HepG2 (cell line): ENCODE data around the gene ARL8B.

Source experiments
- CBX2 ChIP-seq, 2 experiments: fragments of 200-600 bp in 1 of 2; sonication (generic); formaldehyde crosslinking in 1 of 2; IDR thresholded peaks; 2 replicates each; pipeline versions ENCODE4 v1.7.0 to v1.8.1; 2018 to 2022; ENCODE audit warnings: low read depth in 2 of 2, low read length in 1 of 2, mild to moderate bottlenecking in 1 of 2, missing genetic modification reagents in 1 of 2
- EP300 ChIP-seq, 3 experiments: sonication (generic) in 1 of 3; formaldehyde crosslinking in 1 of 3; IDR thresholded peaks; 2 replicates each; pipeline versions ENCODE4 v1.5.1 to v1.6.1; 2011 to 2020; ENCODE audit warnings: low read depth in 2 of 3, low read length in 2 of 3, borderline replicate concordance in 1 of 3, improper control_type of control experiment in 1 of 3, mild to moderate bottlenecking in 1 of 3, missing genetic modification reagents in 1 of 3, moderate library complexity in 1 of 3
- FOXM1 ChIP-seq: sonication (generic); formaldehyde crosslinking; IDR thresholded peaks from 2 replicates; pipeline ENCODE4 v1.5.0; 2020; ENCODE audit warnings: missing genetic modification reagents
- PAF1 ChIP-seq: IDR thresholded peaks from 2 replicates; pipeline ENCODE4 v1.6.1; 2016; ENCODE audit warnings: missing genetic modification reagents, missing compliant biosample characterization
- POLR2A ChIP-seq, 2 experiments: IDR thresholded peaks; 2 replicates each; pipeline ENCODE4 v1.6.1; 2011; ENCODE audit warnings: low read depth in 2 of 2, low read length in 2 of 2, mild to moderate bottlenecking in 1 of 2, moderate library complexity in 1 of 2; ENCODE audit not compliant: insufficient read depth in 1 of 2
- POLR2AphosphoS2 ChIP-seq: IDR thresholded peaks from 2 replicates; pipeline ENCODE4 v1.6.1; 2011; ENCODE audit warnings: low read depth, low read length, improper control_type of control experiment
- RFX5 ChIP-seq: IDR thresholded peaks from 2 replicates; pipeline ENCODE4 v1.6.1; 2011; ENCODE audit warnings: low read depth, low read length, improper control_type of control experiment
- ZNF121 ChIP-seq: sonication (generic); formaldehyde crosslinking; IDR thresholded peaks from 2 replicates; pipeline ENCODE4 v1.5.0; 2020; ENCODE audit warnings: mild to moderate bottlenecking, missing genetic modification reagents
- ZSCAN22 ChIP-seq: sonication (generic); formaldehyde crosslinking; IDR thresholded peaks from 2 replicates; pipeline ENCODE4 v1.4.0; 2020; ENCODE audit warnings: mild to moderate bottlenecking, missing genetic modification reagents
- TF ChIP-seq, protein P1 (sequence below): IDR thresholded peaks from 2 replicates; pipeline ENCODE4 v1.6.1; 2012; ENCODE audit warnings: low read depth, low read length, improper control_type of control experiment
- TF ChIP-seq, protein P2 (sequence below): sonication (generic); formaldehyde crosslinking; IDR thresholded peaks from 2 replicates; pipeline ENCODE4 v1.4.0; 2020; ENCODE audit warnings: mild to moderate bottlenecking, low read depth, missing genetic modification reagents
- TF ChIP-seq, protein P3 (sequence below): sonication (generic); formaldehyde crosslinking; IDR thresholded peaks from 2 replicates; pipeline ENCODE4 v1.8.1; 2023; ENCODE audit warnings: mild to moderate bottlenecking, inconsistent platforms, moderate library complexity, missing genetic modification reagents, borderline replicate concordance
- TF ChIP-seq, protein P4 (sequence below): sonication (generic); formaldehyde crosslinking; IDR thresholded peaks from 2 replicates; pipeline ENCODE4 v1.5.0; 2020; ENCODE audit warnings: mild to moderate bottlenecking, missing genetic modification reagents, moderate library complexity
- TF ChIP-seq, protein P5 (sequence below): sonication (generic); formaldehyde crosslinking; IDR thresholded peaks from 2 replicates; pipeline ENCODE4 v1.9.0; 2021; ENCODE audit warnings: mild to moderate bottlenecking, missing genetic modification reagents

DNA sequence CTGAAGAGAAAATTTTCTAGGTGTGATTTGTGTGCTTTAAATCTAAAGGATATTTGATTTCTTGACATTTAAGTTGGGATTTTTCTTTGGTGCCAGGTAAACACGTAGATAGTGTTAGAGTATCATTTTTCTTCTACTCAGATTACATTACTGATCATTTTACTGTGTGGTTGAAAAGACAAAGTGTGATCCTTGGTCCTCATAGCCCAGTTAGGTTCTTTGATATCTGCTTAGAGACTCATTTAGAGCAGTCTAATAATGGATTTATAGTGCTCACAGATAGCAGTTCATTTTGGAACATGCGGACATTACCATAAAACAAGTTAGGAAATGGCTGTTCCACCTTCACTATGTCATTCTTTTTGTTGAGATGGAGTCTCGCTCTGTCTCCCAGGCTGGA lies 12.4 kb downstream of the ARL8B start:
- TF ChIP-seq FOXM1 (CRISPR knock-in tag) (no peak), ZSCAN22 (no peak), POLR2A (IDR thresholded peaks at IDR 0.05; ENCODE audit: insufficient read depth in 1 of 2, low read depth in 2 of 2, low read length in 2 of 2) (no peak), RFX5 (no peak), POLR2AphosphoS2 (no peak), EP300 (IDR thresholded peaks at IDR 0.05; ENCODE audit: low read depth in 2 of 2, low read length in 2 of 2) (no peak), EP300 (CRISPR knock-in tag; IDR thresholded peaks at IDR 0.05; ENCODE audit: borderline replicate concordance) (no peak), PAF1 (CRISPR knock-in tag) (no peak), CBX2 (IDR thresholded peaks at IDR 0.05; ENCODE audit: low read depth, low read length) (no peak), CBX2 (CRISPR knock-in tag; IDR thresholded peaks at IDR 0.05; ENCODE audit: low read depth) (no peak), ZNF121 (no peak)
- TF ChIP-seq, protein P1, sequence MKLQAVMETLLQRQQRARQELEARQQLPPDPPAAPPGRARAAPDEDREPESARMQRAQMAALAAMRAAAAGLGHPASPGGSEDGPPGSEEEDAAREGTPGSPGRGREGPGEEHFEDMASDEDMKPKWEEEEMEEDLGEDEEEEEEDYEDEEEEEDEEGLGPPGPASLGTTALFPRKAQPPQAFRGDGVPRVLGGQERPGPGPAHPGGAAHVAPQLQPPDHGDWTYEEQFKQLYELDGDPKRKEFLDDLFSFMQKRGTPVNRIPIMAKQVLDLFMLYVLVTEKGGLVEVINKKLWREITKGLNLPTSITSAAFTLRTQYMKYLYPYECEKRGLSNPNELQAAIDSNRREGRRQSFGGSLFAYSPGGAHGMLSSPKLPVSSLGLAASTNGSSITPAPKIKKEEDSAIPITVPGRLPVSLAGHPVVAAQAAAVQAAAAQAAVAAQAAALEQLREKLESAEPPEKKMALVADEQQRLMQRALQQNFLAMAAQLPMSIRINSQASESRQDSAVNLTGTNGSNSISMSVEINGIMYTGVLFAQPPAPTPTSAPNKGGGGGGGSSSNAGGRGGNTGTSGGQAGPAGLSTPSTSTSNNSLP = no peak
- TF ChIP-seq, protein P2, sequence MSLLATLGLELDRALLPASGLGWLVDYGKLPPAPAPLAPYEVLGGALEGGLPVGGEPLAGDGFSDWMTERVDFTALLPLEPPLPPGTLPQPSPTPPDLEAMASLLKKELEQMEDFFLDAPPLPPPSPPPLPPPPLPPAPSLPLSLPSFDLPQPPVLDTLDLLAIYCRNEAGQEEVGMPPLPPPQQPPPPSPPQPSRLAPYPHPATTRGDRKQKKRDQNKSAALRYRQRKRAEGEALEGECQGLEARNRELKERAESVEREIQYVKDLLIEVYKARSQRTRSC (CRISPR knock-in tag) = no peak
- TF ChIP-seq, protein P3, sequence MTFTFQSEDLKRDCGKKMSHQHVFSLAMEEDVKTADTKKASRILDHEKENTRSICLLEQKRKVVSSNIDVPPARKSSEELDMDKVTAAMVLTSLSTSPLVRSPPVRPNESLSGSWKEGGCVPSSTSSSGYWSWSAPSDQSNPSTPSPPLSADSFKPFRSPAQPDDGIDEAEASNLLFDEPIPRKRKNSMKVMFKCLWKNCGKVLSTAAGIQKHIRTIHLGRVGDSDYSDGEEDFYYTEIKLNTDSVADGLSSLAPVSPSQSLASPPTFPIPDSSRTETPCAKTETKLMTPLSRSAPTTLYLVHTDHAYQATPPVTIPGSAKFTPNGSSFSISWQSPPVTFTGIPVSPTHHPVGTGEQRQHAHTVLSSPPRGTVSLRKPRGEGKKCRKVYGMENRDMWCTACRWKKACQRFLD = no peak
- TF ChIP-seq, protein P4, sequence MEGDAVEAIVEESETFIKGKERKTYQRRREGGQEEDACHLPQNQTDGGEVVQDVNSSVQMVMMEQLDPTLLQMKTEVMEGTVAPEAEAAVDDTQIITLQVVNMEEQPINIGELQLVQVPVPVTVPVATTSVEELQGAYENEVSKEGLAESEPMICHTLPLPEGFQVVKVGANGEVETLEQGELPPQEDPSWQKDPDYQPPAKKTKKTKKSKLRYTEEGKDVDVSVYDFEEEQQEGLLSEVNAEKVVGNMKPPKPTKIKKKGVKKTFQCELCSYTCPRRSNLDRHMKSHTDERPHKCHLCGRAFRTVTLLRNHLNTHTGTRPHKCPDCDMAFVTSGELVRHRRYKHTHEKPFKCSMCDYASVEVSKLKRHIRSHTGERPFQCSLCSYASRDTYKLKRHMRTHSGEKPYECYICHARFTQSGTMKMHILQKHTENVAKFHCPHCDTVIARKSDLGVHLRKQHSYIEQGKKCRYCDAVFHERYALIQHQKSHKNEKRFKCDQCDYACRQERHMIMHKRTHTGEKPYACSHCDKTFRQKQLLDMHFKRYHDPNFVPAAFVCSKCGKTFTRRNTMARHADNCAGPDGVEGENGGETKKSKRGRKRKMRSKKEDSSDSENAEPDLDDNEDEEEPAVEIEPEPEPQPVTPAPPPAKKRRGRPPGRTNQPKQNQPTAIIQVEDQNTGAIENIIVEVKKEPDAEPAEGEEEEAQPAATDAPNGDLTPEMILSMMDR = no peak
- TF ChIP-seq, protein P5, sequence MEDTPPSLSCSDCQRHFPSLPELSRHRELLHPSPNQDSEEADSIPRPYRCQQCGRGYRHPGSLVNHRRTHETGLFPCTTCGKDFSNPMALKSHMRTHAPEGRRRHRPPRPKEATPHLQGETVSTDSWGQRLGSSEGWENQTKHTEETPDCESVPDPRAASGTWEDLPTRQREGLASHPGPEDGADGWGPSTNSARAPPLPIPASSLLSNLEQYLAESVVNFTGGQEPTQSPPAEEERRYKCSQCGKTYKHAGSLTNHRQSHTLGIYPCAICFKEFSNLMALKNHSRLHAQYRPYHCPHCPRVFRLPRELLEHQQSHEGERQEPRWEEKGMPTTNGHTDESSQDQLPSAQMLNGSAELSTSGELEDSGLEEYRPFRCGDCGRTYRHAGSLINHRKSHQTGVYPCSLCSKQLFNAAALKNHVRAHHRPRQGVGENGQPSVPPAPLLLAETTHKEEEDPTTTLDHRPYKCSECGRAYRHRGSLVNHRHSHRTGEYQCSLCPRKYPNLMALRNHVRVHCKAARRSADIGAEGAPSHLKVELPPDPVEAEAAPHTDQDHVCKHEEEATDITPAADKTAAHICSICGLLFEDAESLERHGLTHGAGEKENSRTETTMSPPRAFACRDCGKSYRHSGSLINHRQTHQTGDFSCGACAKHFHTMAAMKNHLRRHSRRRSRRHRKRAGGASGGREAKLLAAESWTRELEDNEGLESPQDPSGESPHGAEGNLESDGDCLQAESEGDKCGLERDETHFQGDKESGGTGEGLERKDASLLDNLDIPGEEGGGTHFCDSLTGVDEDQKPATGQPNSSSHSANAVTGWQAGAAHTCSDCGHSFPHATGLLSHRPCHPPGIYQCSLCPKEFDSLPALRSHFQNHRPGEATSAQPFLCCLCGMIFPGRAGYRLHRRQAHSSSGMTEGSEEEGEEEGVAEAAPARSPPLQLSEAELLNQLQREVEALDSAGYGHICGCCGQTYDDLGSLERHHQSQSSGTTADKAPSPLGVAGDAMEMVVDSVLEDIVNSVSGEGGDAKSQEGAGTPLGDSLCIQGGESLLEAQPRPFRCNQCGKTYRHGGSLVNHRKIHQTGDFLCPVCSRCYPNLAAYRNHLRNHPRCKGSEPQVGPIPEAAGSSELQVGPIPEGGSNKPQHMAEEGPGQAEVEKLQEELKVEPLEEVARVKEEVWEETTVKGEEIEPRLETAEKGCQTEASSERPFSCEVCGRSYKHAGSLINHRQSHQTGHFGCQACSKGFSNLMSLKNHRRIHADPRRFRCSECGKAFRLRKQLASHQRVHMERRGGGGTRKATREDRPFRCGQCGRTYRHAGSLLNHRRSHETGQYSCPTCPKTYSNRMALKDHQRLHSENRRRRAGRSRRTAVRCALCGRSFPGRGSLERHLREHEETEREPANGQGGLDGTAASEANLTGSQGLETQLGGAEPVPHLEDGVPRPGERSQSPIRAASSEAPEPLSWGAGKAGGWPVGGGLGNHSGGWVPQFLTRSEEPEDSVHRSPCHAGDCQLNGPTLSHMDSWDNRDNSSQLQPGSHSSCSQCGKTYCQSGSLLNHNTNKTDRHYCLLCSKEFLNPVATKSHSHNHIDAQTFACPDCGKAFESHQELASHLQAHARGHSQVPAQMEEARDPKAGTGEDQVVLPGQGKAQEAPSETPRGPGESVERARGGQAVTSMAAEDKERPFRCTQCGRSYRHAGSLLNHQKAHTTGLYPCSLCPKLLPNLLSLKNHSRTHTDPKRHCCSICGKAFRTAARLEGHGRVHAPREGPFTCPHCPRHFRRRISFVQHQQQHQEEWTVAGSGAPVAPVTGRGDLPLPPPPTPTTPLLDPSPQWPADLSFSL = no peak
